Measurements from ENCODE around the gene ANKRD36. TPM values are rescaled to one million over a fixed set of nuclear protein-coding genes. Genes with fewer than 3 reads are reported as not detected.
"Not testable (repeated sequence)": the region's sequence is repeated elsewhere in the genome, so short reads cannot be mapped to it uniquely, and the experiment has no call there.

ANKRD36 gene
- total and polyA plus RNA-seq, 9 donors = 4.6 to 49.4 (median 31.1) TPM

DNA sequence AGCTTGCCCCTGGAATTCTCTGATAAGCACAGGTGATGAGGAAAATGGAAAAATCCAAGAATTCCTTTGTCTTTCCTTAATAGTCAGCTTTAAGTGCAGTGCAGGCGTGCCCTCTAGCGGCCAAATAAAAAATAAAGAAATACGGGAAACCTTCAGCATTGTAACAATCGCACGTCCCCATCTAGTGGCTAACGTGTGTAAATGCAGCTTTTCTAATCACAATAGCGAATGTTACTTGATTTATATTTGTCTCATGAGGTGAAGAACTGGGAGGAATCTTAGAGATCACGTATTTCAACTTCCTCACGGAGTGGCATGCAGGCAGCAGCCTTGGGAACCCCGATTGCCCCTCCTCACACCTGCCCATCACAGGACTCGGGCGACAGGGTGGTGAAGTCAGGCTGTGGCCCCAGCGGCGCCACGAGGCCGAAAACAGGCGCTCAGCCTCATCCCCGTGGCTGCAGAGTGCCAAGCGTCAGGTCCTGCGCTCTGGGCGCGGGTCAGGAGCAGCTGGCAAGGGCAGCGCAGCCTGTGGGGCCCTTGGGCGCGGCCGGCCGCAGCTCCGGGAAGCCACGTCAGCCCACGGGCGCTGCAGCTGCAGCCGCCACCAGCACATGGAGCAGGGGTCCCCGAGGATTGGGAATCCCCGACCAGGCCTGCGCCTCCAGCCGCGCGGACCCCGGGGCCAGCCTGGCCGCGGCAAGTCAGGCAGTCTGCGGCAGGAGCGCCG lies 468 bp upstream of the ANKRD36 start:
- intact Hi-C loops (cut with DNase I); H3K27me3 ChIP-seq; H3K36me3 ChIP-seq; H3K9me3 ChIP-seq; H3K4me1 ChIP-seq (ENCODE audit: insufficient read depth): not testable (repeated sequence)
- WGBS, 3 donors = 0% methylated on average over 23 to 39 of the region's 44 CpGs
- peak overlapping the region; percentile 77 to 88 for H3K27ac ChIP-seq
- peak; percentile 77 to 98 (median 94) for TF ChIP-seq CTCF (IDR thresholded peaks at IDR 0.05)
- DNase-seq = peak; percentile 57 to 81 (median 71)
- H3K4me3 ChIP-seq = peak overlapping the region; percentile 74

DNA sequence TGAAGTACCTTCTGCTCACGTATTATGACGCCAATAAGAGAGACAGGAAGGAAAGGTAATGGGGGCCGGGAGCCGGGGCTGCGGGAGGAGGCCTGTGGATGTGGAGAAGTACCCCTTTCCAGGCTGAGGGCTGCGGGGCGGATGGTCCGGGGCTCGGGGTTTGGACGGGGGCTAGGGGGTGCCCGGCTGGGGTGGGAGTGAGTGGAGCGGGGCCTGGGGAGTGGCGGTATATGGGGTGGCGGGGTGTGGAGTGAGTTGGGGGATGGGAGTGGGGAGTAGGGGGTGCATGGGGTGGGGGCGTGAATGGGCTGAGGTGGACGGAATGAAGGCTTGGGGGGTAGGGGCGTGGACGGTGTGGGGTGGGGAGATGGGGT lies 916 bp downstream of the ANKRD36 start:
- WGBS, 3 donors = 0 to 2% (median 1%) methylated on average over 6 to 16 of the region's 18 CpGs
- H3K27me3 ChIP-seq; H3K9me3 ChIP-seq; H3K4me1 ChIP-seq (ENCODE audit: insufficient read depth); intact Hi-C loops (cut with DNase I); H3K36me3 ChIP-seq: not testable (repeated sequence)
- DNase-seq = peak in 3 of 5 donors; percentile 37 to 42 (median 40)
- Histone ChIP-seq H3K4me3 (peak overlapping the region; percentile 74), H3K27ac (peak overlapping the region; percentile 57 to 77)

- H3K27me3 ChIP-seq; DNase-seq; H3K9me3 ChIP-seq; H3K4me3 ChIP-seq; H3K36me3 ChIP-seq; H3K4me1 ChIP-seq (ENCODE audit: insufficient read depth); intact Hi-C loops (cut with DNase I); H3K27ac ChIP-seq: not testable (repeated sequence)
- WGBS, 3 donors = 95 to 100% (median 99%) methylated on average over 2 of the region's 2 CpGs
These were observed 16.1 kb downstream of the ANKRD36 start for GRCh38 chr2:97129090-97129489.

- H3K4me3 ChIP-seq; H3K27ac ChIP-seq; DNase-seq; H3K4me1 ChIP-seq (ENCODE audit: insufficient read depth); intact Hi-C loops (cut with DNase I); H3K9me3 ChIP-seq; H3K36me3 ChIP-seq; H3K27me3 ChIP-seq: not testable (repeated sequence)
- WGBS, 3 donors = 72 to 82% (median 75%) methylated on average over 3 of the region's 3 CpGs
These were observed 31.1 kb downstream of the ANKRD36 start for GRCh38 chr2:97144016-97144415.

DNA sequence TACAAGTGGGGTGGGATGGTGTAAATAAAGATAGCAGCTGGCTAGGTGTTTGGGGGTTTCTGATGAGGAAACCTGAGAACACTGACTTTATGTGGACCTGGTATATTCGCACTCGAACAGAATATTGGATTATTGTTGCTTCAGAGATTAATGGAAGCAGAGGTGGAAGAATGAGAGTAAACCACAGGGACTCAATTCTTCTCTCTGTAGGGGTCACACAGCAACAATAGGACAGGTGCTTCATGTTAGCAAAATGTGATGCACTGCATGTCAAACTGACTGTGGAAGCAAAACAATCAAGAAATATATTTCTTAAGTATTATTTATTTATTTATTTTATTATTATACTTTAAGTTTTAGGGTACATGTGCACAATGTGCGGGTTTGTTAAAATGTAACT lies 53.6 kb downstream of the ANKRD36 start:
- 78 to 86% (median 80%) methylated on average over 2 to 3 of the region's 3 CpGs for WGBS, 3 donors

DNA sequence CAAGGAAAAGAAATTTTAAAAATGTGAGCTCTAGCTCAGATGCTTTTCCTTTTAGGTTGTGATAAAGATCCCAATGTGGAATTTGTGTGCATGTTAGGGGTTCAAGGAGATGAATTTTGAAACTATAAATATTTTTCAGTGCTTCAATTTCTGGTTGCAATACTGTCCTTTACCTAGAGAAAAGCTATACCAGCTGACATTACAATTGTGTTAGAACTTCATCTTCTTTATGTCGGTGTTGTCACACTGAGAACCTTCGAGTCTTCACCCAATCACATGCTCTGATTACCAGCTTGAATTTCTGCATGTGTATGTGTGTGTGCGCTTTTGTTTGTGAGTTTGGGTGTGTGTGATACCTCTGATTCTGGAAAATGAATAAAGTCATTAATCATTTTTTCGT lies 55.0 kb downstream of the ANKRD36 start:
- WGBS, 3 donors = 80 to 85% (median 81%) methylated on average over 4 of the region's 4 CpGs
- H3K27ac ChIP-seq; H3K36me3 ChIP-seq; intact Hi-C loops (cut with DNase I); H3K4me3 ChIP-seq; H3K4me1 ChIP-seq (ENCODE audit: insufficient read depth); H3K9me3 ChIP-seq; H3K27me3 ChIP-seq; DNase-seq: not testable (repeated sequence)

More for the DNA sequence above, 53.6 kb downstream of the ANKRD36 start:
- intact Hi-C loops (cut with DNase I); H3K4me3 ChIP-seq; H3K27ac ChIP-seq; H3K9me3 ChIP-seq; DNase-seq; H3K36me3 ChIP-seq; H3K27me3 ChIP-seq; H3K4me1 ChIP-seq (ENCODE audit: insufficient read depth): not testable (repeated sequence)

DNA sequence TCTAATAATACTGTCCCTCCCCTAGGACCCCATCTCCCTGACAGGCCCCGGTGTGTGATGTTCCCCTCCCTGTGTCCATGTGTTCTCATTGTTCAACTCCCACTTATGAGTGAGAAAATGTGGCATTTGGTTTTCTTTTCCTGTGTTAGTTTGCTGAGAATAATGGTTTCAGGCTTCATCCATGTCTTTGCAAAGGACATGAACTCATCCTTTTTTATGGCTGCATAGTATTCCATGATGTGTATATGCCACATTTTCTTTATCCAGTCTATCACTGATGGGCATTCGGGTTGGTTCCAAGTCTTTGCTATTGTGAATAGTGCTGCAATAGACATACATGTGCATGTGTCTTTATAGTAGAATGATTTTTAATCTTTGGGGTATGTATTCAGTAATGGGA lies 55.6 kb downstream of the ANKRD36 start:
- H3K27me3 ChIP-seq; H3K36me3 ChIP-seq; DNase-seq; H3K4me1 ChIP-seq (ENCODE audit: insufficient read depth); H3K27ac ChIP-seq; intact Hi-C loops (cut with DNase I); H3K9me3 ChIP-seq; H3K4me3 ChIP-seq: not testable (repeated sequence)
- WGBS, 3 donors = 80 to 84% (median 84%) methylated on average over 2 of the region's 2 CpGs

DNA sequence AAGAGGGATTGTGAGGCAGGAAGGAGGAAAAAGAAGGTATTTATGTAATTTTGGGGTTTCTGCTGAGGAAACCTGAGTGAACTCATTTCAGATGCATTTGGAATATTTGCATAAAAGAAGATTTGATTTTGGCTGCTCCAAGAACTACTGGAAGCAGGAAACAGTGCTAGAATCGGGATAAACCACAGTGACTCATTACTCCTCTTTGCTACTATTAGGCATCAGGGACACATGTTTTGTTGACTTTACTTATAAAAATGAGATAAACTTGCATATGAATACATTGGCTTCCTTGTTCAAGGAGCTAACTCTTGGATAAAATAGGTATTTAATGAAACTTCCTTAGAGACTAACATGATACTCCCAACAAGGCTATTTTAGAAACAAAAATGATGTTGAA lies 67.4 kb downstream of the ANKRD36 start:
- WGBS, 3 donors = 37 to 49% (median 44%) methylated on average over 1 of the region's 1 CpG
- H3K4me1 ChIP-seq (ENCODE audit: insufficient read depth); H3K27ac ChIP-seq; H3K4me3 ChIP-seq; H3K36me3 ChIP-seq; intact Hi-C loops (cut with DNase I); H3K27me3 ChIP-seq; H3K9me3 ChIP-seq; DNase-seq: not testable (repeated sequence)

- H3K4me1 ChIP-seq (ENCODE audit: insufficient read depth); H3K27me3 ChIP-seq; H3K9me3 ChIP-seq; H3K27ac ChIP-seq; H3K36me3 ChIP-seq; DNase-seq; intact Hi-C loops (cut with DNase I); H3K4me3 ChIP-seq: not testable (repeated sequence)
- 42 to 67% methylated on average over 1 of the region's 1 CpG; no CpG with 5 or more reads in 1 of the 3 donors for WGBS, 3 donors
These were observed 82.4 kb downstream of the ANKRD36 start for GRCh38 chr2:97195349-97195748.

GRCh38 chr2:97197251-97197650 lies 84.3 kb downstream of the ANKRD36 start:
- DNase-seq; H3K27me3 ChIP-seq; intact Hi-C loops (cut with DNase I); H3K9me3 ChIP-seq; H3K36me3 ChIP-seq; H3K27ac ChIP-seq; H3K4me1 ChIP-seq (ENCODE audit: insufficient read depth); H3K4me3 ChIP-seq: not testable (repeated sequence)
- WGBS, 3 donors = 95 to 98% (median 97%) methylated on average over 1 of the region's 1 CpG

- H3K27me3 ChIP-seq; H3K36me3 ChIP-seq; H3K9me3 ChIP-seq; intact Hi-C loops (cut with DNase I); DNase-seq; H3K27ac ChIP-seq; H3K4me1 ChIP-seq (ENCODE audit: insufficient read depth); H3K4me3 ChIP-seq: not testable (repeated sequence)
- 71 to 79% (median 77%) methylated on average over 2 of the region's 2 CpGs for WGBS, 3 donors
These were observed 87.9 kb downstream of the ANKRD36 start for GRCh38 chr2:97200887-97201286.
